ENCODE results near the gene LY86. TPM values are rescaled to one million over a fixed set of nuclear protein-coding genes. Genes with fewer than 3 reads are reported as not detected.
"Not testable (repeated sequence)": the region's sequence is repeated elsewhere in the genome, so short reads cannot be mapped to it uniquely, and the experiment has no call there.

Gene LY86
- total RNA-seq, 1 experiment from 2014 or later, result not detected

GRCh38 chr6:6595025-6595424, 6.5 kb downstream of the LY86 start:
- no peak for DNase-seq (ENCODE audit: extremely low read depth, low read depth)

GRCh38 chr6:6595952-6596351, 7.4 kb downstream of the LY86 start:
- DNase-seq (ENCODE audit: extremely low read depth, low read depth), result no peak

- DNase-seq (ENCODE audit: extremely low read depth, low read depth), result no peak
These were observed 8.2 kb downstream of the LY86 start for GRCh38 chr6:6596529-6597328.

GRCh38 chr6:6597682-6598081, 9.2 kb downstream of the LY86 start:
- no peak for DNase-seq (ENCODE audit: extremely low read depth, low read depth)

- DNase-seq (ENCODE audit: extremely low read depth, low read depth), result no peak
These were observed 11.0 kb downstream of the LY86 start for GRCh38 chr6:6599468-6599873.

GRCh38 chr6:6600875-6601274, 12.4 kb downstream of the LY86 start:
- DNase-seq (ENCODE audit: extremely low read depth, low read depth), result no peak

GRCh38 chr6:6602262-6602661, 13.7 kb downstream of the LY86 start:
- no peak for DNase-seq (ENCODE audit: extremely low read depth, low read depth)

- no peak for DNase-seq (ENCODE audit: extremely low read depth, low read depth)
These were observed 14.8 kb downstream of the LY86 start for GRCh38 chr6:6603317-6603716.

GRCh38 chr6:6604015-6604414, 15.5 kb downstream of the LY86 start:
- no peak for DNase-seq (ENCODE audit: extremely low read depth, low read depth)

GRCh38 chr6:6604566-6604965, 16.0 kb downstream of the LY86 start:
- no peak for DNase-seq (ENCODE audit: extremely low read depth, low read depth)

- no peak for DNase-seq (ENCODE audit: extremely low read depth, low read depth)
These were observed 17.4 kb downstream of the LY86 start for GRCh38 chr6:6605873-6606272.

GRCh38 chr6:6606391-6607030, 18.0 kb downstream of the LY86 start:
- DNase-seq (ENCODE audit: extremely low read depth, low read depth), result not testable (repeated sequence)

GRCh38 chr6:6609450-6609849, 20.9 kb downstream of the LY86 start:
- DNase-seq (ENCODE audit: extremely low read depth, low read depth), result no peak

- DNase-seq (ENCODE audit: extremely low read depth, low read depth), result no peak
These were observed 21.6 kb downstream of the LY86 start for GRCh38 chr6:6610031-6610591.

GRCh38 chr6:6611486-6611885, 23.0 kb downstream of the LY86 start:
- no peak for DNase-seq (ENCODE audit: extremely low read depth, low read depth)

GRCh38 chr6:6612308-6612707, 23.8 kb downstream of the LY86 start:
- no peak for DNase-seq (ENCODE audit: extremely low read depth, low read depth)

- not testable (repeated sequence) for DNase-seq (ENCODE audit: extremely low read depth, low read depth)
These were observed 24.7 kb downstream of the LY86 start for GRCh38 chr6:6613103-6613718.

GRCh38 chr6:6614096-6614982, 25.8 kb downstream of the LY86 start:
- no peak for DNase-seq (ENCODE audit: extremely low read depth, low read depth)

GRCh38 chr6:6614983-6615349, 26.4 kb downstream of the LY86 start:
- DNase-seq (ENCODE audit: extremely low read depth, low read depth), result no peak

- no peak for DNase-seq (ENCODE audit: extremely low read depth, low read depth)
These were observed 28.1 kb downstream of the LY86 start for GRCh38 chr6:6616656-6617055.

Measured in NCI-H460 (cell line).